HG03354 (cell line): ENCODE data around the gene CKS1B.

Experiments
- ATAC-seq: cut with Tn5 transposase; IDR thresholded peaks from one replicate; pipeline ENCODE4 v1.9.1; 2021; ENCODE audit warnings: mild to moderate bottlenecking; ENCODE audit not compliant: unreplicated experiment, poor library complexity, severe bottlenecking

CKS1B gene

GRCh38 chr1:154974102-154974807 is at the start of gene CKS1B:
Gene CKS1B, plus strand, starts transcription at chr1:154974681. Its CDS starts 65 bp downstream, at chr1:154974746.
- ATAC-seq: peak; percentile 77

GRCh38 chr1:154925335-154926170 is 48.9 kb upstream of the CKS1B start:
- no peak for ATAC-seq

DNA sequence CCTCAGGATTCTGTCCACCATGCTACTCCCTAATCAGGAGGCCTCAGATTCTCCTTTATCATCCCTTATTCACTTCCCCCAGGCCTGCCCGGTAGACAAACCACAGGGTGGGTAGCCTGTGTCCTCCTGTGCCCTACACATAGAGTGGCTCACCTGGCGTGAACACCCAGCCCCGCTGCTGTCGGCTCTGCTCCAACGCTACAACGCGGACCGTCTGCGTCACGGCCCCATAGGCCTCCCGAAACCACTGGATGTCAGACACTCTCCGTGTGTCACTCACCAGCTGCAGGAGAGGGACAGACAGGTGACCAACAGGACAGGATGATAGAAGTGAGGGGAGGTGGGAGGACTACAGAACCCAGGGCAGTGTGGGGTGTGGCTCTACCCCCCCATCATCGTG is 48.3 kb upstream of the CKS1B start:
- no peak for ATAC-seq

DNA sequence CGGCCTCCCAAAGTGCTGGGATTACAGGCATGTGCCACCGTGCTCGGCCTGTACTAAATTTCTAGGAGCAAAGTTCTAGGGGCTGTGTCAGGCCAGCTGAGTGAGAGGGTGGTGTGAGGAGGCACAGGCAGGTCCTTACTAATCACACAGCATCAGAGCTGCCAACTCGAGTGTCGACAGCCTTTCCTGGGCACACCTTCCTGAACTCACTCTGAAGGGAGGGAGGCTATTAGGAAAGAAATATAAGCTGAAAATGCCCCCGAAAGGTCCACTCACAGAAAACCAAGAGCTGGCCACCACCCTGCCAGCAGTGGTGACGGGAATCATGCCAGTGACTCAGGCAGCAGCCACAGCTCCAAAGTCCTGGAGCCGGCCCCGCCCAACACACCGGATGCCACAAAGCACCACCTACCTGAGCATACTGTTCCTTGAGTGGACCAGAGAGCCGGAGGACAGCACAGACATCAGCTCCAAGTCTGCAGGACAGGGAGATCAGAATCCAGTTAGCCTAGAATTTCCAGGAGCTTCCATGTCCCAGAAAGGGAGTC is 42.5 kb upstream of the CKS1B start:
- ATAC-seq: no peak

GRCh38 chr1:154934358-154934948 is 40.0 kb upstream of the CKS1B start:
- ATAC-seq: no peak

- ATAC-seq: no peak
Observed at GRCh38 chr1:154935749-154936554, 38.5 kb upstream of the CKS1B start.

- peak; percentile 75 for ATAC-seq
Observed at GRCh38 chr1:154936555-154937084, 37.9 kb upstream of the CKS1B start, which contains the start of gene PMVK. Gene PMVK, minus strand, starts transcription at chr1:154936719. Its CDS starts 34 bp downstream, at chr1:154936685.

DNA sequence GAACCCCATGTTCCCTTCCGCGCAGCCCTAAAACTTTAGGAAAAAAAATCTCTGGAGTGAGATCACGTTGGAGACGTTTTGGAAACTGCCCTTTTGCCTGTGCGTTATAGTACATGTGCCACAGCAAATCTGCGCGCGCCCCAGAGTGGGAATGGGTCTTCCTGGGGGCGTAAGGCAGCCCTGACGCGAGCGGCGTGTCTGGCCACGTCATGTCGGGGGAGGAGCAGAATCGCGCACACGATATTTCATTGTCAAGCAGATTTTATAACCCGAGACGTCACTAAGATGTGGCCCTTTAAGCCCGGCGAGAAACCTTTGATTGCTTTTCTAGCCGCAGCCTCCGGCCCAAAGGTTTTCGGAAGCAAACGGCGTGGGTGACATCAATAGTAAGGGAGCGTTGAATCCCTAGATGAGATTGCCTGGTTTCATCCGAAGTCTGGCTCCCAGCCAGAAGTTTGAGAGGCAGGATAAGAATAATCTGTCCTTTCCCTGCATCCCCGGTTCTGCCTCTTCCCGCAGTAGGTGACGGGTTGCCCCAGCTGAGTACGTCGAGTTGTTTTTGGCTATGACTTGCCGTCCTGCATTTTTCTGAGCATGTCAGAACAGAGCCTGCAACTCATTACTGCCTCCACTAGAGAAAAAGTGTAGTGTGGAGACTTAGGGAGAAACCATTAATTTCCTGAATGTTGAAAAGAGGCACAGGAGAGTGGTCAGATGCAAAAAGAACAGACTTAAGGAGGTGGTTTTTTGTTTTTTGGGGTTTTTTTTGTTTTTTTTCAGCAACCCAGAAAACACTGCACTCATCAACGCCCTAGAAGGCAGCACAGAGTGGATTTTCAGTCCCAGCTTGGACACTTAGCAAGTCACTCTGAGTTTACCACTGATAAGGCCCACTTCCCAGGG is 37.1 kb upstream of the CKS1B start:
- peak; percentile 62 for ATAC-seq

DNA sequence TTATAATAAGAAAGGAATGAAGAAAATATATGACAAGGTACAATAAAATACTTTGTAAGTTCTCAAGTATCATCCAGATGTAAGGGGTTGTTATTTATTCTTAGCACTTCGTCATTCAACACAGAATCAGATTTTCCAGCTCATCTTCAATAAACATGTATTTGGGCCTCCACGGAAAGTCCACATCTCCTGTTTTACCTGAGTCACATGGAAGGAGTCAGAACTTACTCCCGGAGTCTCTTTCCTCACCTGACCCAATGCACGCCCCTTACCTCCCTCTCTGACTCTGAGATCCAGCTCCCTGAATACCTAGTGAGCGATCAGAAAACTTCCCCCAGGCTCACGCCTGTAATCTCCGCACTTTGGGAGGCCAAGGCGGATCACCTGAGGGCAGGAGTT is 36.5 kb upstream of the CKS1B start:
- no peak for ATAC-seq

DNA sequence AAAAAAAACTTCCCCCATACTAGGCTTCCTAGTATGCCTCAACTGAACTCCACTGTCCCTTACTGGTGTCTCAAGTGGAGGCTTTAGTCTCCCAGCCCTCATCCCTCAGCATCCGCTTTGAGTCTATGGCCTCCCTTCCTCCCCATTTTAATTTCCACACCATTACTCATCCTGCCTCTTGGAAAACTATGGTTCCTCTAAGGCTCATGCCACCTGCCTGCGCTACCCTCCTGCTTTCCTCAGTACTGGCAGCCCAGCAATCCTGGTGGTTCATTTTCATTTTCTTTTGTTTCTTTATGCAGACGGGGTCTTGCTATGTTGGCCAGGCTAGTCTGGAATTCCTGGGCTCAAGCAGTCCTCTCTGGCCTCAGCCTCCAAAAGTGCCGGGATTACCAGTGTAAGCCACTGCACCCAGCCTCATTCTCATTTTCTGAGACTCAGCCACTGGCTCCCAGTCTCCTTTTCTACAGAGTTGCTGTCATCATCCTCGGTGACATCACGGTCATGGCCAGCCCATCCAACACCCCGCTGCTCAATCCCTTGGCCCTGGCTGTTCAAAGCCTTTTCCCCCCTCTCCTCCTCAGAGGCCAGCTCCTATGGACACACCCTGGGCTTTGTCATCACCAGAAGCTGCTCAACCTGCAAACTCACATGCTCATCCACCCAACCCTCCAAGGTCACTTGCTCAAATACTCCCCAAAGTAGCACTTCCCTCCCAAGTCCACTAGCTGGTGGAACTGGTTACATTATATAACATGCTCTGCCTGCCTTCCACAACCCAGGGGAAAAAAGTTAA is 35.7 kb upstream of the CKS1B start:
- ATAC-seq: no peak

GRCh38 chr1:154940213-154940560 is 34.3 kb upstream of the CKS1B start:
- no peak for ATAC-seq

DNA sequence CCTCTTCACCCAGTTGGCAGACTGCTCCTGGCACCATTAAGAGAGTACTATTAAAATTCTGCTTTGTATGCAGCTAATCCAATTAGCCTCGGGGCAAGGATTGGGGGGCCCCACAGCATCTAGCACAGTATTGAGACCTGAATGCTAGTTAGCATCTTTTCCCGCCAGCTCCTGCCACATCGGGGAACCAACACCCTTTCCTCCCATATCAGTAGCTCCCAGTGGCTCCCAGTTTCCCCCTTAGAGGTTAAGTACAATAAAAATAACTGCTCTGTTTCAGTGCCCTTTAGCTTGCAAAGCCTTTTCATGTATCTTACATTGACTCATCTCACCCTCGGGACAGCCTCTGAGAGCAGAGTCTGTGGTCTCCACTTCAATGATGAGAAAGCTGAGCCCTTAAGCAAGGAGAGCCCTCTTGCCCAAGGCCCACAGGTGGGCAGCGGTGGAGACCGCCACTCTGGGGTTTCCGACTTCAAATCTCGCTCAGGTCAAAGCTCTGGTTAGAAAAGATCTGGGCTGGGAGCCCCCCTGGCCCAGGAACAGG is 33.8 kb upstream of the CKS1B start:
- ATAC-seq: no peak

DNA sequence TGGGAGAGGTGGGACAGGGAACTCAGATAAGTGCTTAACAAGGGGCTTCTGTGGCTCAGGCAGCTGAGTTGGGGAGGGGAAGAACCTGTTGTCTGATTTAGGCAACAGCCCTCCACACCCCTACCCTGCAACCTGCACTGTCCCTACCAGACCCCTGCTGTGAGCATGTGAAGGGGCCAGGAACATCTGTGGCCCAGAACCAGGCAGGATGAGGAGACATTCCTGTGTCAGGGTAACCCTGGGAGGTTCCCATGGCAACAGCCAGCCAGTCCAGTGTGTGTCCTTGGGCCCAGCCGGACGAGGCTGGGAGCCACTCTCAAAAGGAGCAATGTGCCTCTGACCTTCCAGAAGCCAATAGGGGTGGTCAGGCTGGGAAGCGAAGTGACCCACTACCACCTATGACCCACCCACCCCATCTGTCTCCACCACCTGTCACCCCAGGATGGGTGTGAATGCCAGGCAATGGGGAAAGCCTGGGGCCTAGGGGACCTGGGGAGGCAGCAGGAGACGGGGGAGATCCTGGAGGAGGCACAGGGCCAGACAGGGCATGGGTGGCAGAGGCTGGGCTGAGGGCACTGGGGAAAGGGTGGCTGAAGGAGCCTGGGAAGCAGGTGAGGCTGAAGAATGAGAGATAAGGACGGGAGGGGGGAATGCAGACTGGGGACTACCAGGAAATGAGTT is 33.0 kb upstream of the CKS1B start:
- ATAC-seq: no peak

DNA sequence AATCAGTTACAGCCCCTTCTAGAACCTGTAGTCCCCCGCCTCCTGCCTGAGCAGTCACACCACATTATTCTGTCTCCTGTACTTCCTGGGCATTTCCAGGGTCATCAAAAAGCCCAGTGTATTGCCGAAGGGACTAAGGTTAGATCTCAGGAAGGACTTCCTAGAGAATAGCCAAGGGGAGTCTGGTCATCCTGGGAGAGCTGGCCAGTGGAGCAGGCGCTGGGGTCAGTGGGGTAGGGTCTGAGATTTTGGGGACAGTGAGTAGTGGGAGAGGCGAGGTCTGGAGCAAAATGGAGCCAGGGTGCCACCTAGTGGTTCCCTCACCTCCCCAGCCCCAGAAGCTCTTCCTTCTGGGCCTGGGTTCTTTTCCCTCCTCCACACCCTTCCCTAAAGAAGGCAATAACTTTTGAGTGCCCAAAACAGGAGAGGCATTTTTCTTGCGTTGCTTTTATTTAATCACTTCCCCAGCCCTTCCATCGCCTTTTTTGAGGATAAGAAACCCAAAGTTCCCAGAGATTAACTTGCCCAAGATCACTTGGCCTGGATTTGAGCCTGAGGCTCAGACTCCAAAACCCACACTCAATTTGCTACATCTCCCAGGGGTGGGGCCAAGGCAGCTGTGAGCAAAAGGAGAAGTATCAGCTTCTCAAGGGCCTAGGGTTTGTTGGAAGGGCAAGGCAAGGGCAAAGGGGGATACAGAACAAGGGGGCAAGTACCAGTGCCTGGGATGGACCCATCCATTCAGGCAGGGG is 30.7 kb upstream of the CKS1B start:
- ATAC-seq: no peak

GRCh38 chr1:154944401-154945159 is 29.9 kb upstream of the CKS1B start:
- no peak for ATAC-seq
